Measurements from ENCODE around the gene CD22.

The CD22 gene

DNA sequence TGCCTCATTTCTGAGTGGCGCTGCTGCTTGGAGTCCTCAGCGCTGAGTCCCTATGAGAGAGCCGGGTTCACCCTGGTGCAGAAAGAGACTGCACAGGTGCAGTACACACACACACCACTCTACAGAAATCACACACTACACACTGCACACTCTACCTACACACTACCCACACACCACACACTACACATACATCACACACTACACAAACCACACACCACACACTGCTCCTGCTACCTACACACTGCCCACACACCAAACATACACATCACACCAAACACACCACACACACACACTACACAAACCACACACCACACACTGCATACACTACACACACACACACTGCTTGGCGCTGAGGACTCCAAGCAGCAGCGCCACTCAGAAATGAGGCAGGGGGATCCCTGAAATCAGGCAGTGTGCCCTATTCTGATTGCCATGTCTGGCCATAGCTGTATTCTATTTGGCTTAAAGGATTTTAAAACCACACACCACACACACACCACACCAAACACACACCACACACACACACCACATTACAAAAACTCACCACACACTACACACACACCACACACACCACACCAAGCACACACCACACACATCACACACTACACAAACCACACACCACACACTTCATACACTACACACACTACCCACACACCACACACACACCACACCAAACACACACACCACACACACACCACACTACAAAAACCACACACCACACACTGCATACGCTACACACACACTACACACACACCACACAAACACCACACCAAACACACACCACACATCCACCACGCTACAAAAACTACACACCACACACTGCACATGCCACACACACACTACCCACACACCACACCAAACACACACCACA lies 32.1 kb upstream of the CD22 start:
- DNase-seq = no peak

DNA sequence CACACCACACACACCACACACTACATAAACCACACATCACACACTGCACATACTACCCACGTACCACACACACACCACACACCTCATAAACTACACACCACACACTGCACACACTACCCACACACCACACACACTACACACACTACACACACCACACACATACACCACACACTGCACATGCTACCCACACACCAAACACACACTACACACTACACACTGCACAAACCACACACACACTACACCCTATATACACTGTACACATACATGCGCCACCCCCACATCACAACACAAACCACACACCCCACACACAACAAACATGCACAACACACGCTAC lies 31.5 kb upstream of the CD22 start:
- no peak for DNase-seq

DNA sequence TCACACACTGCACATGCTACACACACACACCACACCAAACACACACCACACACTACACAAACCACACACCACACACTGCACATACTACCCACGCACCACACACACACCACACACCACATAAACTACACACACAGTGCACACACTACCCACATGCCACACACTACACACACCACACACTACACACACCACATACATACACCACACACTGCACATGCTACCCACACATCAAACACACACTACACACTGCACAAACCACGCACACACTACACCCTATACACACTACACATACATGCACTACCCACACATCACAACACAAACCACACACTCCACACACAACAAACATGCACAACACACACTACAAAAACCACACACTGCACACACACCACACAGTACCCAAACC lies 31.1 kb upstream of the CD22 start:
- no peak for DNase-seq

DNA sequence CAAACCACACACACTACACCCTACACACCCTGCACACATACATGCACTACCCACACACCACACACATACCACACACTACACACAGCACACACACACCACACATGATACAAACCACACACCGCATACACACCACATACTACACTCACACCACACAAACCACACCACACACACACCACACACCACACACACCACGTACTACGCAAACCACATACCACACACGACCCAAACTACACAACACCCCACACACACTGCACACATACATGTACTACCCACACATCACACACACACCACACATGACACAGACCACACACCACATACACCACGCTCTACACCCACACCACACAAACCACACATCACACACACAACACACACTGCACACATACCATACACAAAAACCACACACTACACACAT lies 30.4 kb upstream of the CD22 start:
- no peak for DNase-seq

DNA sequence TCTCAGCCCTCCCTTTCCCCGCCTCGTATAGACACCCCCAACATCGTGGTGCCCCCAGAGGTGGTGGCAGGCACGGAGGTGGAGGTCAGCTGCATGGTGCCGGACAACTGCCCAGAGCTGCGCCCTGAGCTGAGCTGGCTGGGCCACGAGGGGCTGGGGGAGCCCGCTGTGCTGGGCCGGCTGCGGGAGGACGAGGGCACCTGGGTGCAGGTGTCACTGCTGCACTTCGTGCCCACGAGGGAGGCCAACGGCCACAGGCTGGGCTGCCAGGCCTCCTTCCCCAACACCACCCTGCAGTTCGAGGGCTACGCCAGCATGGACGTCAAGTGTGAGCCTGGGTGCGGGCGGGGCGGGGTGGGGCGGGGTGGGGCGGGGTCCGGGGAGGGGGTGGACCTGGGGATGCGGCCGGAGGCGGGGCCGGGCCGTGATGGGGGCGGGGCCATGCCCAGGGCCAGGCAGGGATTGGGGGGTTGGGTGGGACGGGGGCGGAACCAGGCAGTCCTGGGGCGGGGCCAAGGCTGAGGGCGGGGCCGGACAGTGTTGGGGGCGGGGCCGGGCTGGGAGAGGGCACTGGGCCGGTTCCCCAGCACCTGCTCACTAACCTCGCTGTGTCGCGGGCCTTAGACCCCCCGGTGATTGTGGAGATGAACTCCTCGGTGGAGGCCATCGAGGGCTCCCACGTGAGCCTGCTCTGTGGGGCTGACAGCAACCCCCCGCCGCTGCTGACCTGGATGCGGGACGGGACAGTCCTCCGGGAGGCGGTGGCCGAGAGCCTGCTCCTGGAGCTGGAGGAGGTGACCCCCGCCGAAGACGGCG lies 29.3 kb upstream of the CD22 start:
- DNase-seq = no peak

DNA sequence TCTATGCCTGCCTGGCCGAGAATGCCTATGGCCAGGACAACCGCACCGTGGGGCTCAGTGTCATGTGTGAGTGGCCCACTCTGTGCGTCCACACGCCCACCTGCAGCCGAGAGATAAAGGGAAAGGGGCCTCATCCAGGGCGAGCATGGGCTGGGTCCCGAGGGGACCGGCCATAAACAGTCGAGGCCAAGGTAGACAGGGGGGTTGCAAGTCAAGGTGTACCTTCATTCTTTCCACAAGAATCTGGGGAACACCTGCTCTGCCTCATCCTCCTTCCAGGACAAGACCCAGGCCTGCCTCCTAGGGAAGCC lies 28.7 kb upstream of the CD22 start:
- DNase-seq = no peak

DNA sequence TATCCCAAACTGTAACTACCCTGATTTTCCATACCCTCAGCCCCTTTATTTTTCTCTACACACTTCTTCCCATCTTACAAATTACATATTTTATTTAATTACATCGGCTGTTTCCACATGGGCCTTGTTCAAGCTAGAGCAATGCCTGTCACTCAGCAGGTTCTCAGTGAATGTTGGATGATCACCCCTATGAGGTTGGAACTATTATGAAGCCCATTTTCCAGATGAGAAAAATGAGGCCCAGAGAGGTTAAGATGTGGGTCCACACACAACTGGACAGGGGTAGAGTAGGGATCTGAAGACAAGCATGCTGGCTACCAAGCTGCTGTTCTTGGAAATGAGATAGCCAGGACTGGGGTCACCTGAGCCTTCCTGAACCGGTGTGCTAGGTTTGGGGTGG lies 27.0 kb upstream of the CD22 start:
- no peak for DNase-seq

DNA sequence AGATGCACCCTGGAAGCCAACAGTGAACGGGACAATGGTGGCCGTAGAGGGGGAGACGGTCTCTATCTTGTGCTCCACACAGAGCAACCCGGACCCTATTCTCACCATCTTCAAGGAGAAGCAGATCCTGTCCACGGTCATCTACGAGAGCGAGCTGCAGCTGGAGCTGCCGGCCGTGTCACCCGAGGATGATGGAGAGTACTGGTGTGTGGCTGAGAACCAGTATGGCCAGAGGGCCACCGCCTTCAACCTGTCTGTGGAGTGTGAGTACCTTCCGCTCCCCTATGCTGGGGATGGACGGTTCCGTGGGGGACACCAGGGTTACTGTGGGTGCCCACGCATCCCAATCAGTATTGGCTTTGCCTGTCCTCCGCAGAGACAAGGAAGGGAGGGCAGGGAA lies 26.5 kb upstream of the CD22 start:
- no peak for DNase-seq

DNA sequence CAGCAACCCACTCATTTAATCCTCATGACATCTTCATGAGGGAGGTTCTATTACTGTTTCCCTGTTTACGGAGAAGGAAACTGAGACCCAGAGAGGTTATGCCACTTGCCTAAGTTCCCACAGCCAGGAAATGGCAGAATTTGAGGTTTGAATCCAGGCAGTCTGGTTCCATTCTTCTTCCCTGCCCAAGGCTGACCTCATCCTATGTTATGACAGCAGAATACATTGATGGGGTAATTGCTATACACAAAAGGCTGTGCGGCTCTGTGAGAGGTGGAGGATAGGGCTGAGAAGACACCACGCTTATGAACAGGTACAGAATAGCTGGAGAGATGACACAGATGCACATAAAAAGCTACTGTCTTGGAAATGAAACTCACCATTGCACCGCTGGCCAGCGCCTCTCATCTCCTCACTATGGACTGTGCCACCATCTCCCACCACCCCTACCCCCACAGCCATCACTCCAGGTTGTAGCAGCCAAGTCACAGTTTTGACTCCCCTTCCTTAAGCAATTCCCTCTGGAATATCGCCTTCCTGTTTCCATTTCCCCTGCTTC lies 25.6 kb upstream of the CD22 start:
- no peak for DNase-seq

DNA sequence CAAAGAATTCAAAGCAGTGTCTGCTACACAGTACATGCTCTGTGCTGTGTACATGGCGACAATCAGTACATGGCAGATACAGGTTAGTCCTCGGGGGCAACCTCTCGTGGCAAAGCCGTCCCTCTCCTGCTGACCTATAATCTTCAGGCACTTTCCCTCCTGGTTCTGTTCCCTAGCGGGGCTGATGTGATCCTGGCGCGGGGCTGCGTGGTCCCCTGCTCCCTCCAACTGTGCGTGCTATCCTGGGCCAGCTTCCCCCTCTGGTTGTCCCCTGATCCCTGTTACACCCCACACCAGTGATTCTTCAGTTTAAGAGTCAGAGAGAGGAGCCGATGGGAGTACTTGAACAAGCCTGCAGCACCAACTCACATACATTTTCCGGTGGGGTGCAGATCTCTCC lies 25.0 kb upstream of the CD22 start:
- no peak for DNase-seq

DNA sequence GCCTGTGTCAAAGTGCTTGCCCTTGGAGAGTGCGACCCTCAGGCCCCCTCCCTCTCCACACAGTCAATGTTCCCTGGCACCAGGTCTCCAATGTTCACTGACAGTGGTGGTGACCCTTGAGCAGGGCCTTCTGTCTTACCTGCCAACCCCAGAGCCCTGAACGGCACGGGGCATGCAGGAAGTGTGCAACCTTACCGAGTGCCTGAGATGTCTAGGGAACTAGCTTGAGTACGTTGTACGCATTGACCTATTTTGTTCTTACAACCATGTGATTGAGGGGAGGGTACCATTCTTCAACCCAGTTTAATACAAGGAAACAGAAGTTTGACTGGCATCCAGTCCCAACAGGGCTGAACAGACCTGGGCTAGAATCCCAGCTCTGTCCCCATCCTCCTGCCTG lies 23.8 kb upstream of the CD22 start:
- no peak for DNase-seq

DNA sequence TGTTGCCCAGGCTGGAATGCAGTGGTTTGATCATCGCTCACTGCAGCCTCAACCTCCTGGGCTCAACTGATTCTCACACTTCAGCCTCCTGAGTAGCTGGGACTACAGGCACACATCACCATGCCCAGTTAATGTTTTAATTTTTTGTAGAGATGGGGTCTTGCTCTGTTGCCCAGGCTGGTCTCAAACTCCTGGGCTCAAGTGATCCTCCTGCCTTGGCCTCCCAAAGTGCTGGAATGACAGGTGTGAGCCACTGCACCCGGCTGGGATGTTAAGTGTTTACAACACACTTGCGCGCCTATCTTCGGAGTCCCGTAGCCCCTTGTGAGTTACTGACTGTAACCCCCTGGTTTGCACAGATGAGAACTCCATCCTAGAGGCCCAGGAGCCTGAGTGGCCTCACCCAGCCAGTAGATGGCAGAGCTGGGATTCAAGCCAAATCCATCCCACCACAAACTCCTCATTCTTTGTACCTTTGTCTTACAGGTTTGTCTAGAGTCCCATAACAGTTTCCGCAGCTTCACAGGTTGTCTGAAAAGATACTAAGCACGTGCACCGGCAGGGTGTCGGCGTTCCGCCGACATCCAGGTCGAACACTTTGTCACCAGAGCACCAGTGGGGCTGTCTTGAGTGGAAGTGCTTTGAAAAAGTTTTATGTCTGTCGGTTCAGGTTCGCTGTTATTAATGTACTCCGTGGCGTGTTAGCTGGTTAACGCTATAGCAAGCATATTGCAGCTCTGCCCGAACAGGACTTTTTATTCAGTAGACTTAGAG lies 22.3 kb upstream of the CD22 start:
- DNase-seq = no peak

DNA sequence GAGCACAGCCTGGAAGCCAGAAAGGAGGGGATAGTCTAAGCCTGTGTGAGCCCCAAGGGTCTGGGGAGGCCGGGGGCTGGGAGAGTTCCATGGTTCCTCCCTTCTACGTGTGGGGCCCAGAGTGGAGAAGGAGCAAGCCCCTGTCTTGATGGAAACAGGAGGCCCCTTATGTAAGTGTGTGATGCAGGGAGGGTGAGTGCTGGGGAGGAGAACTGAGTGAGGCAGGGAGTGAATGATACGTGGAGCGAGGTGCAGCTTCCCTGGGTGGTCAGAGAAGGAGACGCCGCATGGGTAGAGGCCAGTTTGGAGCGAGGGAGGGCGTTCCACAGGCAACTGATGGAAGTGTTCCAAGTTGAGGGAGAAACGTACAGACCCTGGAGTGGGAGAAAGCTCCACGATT lies 21.1 kb upstream of the CD22 start:
- no peak for DNase-seq

DNA sequence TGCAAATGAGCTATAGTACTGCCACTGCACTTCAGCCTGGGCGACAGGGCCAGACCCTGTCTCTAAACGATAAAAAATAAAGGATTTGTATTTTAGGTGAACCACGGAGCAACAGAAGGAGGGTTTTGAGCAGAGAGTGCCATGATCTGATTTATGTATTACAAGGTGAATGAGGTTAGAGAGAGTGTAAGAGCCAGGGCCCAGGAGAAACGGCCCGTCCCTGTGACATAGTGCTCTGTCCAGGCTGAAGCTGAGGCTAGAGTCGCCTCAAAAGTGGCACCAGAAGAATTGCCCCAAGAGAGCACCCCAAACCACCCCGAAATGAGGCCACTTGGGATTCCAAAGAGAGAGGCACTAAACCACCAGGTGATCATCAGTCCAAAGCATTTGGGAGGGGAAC lies 20.1 kb upstream of the CD22 start:
- no peak for DNase-seq

DNA sequence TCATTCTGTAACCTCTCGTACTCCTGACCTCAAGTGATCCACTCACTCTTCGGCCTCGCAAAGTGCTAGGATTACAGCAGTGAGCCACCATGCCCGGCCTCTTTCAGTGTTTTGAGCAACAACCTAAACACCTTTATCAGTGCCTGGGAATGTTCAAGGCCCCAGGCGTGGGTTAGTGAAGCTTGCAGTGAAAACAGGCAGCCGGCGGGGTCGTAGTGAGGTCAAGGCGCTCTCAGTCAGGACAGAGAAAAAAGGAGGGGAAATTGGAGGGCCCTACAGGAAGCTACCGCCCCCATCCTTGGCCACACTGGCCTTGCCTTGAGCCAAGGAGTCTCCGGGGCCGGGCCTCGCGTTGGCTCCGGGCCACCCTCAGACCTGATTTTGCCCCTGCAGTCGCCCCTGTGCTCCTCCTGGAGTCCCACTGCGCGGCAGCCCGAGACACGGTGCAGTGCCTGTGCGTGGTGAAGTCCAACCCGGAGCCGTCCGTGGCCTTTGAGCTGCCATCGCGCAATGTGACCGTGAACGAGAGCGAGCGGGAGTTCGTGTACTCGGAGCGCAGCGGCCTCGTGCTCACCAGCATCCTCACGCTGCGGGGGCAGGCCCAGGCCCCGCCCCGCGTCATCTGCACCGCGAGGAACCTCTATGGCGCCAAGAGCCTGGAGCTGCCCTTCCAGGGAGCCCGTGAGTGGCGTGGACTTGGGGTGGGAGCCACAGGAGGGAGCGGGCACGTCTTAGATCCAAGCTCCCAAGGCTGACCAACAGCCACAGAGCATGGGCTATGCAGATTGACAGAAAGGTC lies 19.3 kb upstream of the CD22 start:
- DNase-seq = no peak

DNA sequence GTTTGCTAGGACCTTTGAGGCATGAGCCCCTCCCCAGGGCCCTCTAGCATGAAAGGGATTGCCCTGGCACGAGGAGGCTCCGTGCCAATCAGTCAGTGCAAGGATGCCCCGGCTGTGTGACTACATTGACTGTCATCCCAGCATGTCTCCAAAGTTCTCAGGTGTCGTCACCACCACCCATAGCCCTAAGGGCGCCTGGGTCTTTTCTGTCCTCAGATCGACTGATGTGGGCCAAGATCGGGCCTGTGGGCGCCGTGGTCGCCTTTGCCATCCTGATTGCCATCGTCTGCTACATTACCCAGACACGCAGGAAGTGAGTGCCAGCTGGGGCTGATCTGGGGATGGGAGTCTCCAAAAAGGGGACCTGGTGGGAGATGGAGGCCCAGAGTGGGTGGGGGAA lies 18.7 kb upstream of the CD22 start:
- DNase-seq = no peak

DNA sequence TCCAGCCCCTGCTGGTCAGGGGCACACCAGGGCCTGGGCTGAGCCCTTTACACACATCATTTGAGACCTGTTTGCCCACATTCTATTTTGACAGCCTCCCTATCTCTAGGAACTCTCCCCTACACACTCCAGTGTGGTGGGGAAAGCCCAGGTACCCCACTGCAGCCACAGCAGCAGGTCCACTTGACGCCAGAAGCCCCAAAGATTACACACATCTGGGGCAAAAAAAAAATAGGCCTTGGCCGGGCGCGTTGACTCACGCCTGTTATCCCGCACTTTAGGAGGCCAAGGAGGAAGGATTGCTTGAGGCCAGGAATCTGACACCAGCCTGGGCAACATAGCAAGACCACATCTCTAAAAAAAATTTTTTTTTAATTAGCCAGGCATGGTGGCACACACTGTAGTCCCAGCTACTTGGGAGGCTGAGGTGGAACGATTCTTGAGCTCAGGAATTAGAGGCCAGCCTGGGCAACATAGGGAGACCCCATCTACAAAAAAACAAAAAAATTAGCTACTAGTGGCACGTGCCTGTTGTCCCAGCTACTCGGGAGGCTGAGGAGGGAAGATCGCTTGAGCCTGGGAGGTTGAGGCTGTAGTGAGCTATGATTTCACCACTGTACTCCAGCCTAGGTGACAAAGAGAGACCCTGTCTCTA lies 18.0 kb upstream of the CD22 start:
- no peak for DNase-seq

DNA sequence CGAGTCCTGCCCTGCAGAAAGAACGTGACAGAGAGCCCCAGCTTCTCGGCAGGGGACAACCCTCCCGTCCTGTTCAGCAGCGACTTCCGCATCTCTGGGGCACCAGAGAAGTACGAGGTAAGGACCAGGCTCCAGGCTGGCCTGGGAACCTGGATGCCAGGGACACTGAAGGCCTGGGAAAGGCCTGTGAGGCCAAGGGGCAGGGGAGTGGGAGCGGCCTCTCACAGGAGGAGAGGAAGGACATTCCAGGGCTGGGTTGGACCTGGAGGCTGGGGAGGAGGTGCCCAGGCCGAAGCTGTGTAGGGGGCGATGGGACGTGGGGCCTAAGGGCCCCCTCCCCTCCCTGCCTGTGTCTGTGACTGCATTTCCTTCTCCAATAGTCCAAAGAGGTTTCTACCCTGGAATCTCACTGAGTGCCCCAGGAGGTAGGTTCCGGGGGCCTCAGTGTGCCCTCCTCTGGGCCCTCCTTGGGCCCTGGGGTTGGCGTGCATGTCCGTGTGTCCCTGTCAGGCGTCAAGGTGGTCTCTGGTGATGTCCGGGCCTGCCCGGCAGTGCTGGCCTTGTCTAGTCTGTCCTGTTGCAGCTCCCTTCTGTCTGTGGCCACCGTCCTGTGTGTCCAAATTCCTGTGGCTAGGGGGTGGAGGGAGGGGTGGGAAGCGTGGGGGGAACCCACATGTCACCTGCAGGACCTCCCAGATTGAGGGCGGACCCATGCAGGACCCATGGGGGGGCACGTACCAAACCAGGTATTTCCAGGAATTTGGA lies 16.9 kb upstream of the CD22 start:
- no peak for DNase-seq

DNA sequence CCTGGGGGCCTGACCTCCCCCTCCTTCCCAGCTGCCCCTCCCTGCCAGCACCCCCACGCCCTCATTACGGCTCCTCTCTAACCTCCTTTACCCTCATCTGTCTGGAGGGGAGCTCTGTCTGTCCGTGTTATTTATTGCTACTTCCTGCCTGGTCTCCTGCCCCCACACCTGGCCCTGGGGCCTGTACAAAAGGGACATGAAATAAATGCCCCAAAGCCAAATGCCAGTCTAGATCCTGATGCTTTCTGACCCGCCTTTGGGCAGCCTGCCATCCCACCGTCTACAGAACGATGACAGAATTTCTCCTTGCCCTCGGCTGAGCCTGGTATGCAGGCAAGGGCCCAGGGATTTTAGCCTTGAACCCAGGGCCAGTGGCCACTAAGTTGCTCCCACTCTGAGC lies 15.4 kb upstream of the CD22 start:
- no peak for DNase-seq

DNA sequence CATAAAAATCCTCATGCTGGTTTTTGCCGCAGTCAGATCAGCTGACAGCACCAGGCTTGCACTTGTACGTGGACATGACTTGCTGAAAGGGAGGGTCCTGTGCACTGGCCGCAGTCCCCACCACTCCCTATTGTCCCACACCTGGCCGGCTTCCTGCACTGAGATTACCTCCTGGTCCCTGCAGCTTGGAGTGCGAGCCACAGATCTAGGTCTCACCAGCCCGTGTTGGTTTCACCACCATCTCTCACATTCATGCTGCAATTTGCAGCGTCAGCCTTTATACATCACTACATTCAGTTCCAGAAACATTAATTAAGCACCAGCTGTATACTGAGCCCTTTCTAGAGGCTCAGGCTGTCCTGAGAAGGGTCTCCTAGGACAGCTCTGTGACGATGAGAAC lies 15.0 kb upstream of the CD22 start:
- no peak for DNase-seq

DNA sequence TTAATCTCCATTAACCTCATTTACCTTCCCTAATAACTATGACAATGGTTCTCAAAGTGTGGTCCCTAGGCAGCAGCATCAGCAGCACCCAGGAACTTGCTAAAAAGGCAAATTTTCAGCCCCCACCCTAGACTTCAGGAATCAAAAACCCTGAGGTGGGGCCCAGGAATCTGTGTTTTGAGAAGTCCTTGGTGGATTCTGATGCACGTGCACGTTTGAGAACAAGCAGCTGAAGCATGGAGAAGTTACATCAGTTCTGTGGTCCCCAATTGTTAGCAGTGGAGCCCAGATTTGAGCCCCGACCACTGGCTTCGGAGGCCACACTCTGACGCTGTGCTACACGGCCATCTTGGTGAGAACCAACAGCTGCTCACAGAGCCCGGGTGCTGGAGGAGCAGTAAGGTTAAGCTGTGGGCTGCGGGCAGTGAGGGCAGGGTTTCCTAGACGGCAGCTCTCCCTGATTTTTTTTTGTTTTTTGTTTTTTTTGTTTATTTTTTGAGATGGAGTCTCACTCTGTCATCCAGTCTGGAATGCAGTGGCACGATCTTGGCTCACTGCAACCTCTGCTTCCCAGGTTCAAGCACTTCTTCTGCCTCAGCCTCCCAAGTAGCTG lies 14.0 kb upstream of the CD22 start:
- DNase-seq = no peak

Measured in NCI-H510A treated with DMSO at 0.1 percent for 48 hours (cell line).